Heart left ventricle (tissue), 16 donors: ENCODE measurements around the gene RASGEF1B. TPM values are rescaled to one million over a fixed set of nuclear protein-coding genes. Genes with fewer than 3 reads are reported as not detected.
"Not testable (repeated sequence)": the region's sequence is repeated elsewhere in the genome, so short reads cannot be mapped to it uniquely, and the experiment has no call there.

Source experiments
- ATAC-seq, 4 donors: fragments of 200-7000 bp; cut with Tn5 transposase; one replicate each; pipeline ENCODE4 v1.9.1; 2020 to 2022; ENCODE audit warnings: moderate library complexity in 4 of 4, mild to moderate bottlenecking in 3 of 4, moderate number of reproducible peaks in 1 of 4
- DNase-seq, 5 donors: peaks; one replicate each; pipeline ENCODE4 v3.0.0-alpha.2; 2020
- H3K27ac ChIP-seq, 12 donors: fragments of 200-600 bp; sonication (generic) in 4 of 12; one replicate each; pipeline versions ENCODE4 v1.5.0 to v1.8.0; 2016 to 2022; ENCODE audit warnings: mild to moderate bottlenecking in 2 of 12
- H3K27me3 ChIP-seq, 9 donors: fragments of 200-600 bp; sonication (generic) in 2 of 9; one replicate each; pipeline versions ENCODE4 v1.5.1 to v1.8.0; 2016 to 2022; ENCODE audit warnings: mild to moderate bottlenecking in 3 of 9
- H3K36me3 ChIP-seq, 9 donors: fragments of 200-600 bp; sonication (generic) in 2 of 9; one replicate each; pipeline versions ENCODE4 v1.5.0 to v1.8.0; 2018 to 2022; ENCODE audit warnings: mild to moderate bottlenecking in 2 of 9
- H3K4me1 ChIP-seq, 12 donors: fragments of 200-600 bp; sonication (generic) in 4 of 12; one replicate each; pipeline versions ENCODE4 v1.5.0 to v1.8.0; 2016 to 2022; ENCODE audit warnings: mild to moderate bottlenecking in 3 of 12
- H3K4me3 ChIP-seq, 12 donors: fragments of 200-600 bp; sonication (generic) in 4 of 12; one replicate each; pipeline versions ENCODE4 v1.5.0 to v1.8.0; 2017 to 2022; ENCODE audit warnings: mild to moderate bottlenecking in 9 of 12, moderate library complexity in 4 of 12
- H3K9me3 ChIP-seq, 12 donors: fragments of 200-600 bp; sonication (generic) in 4 of 12; one replicate each; pipeline versions ENCODE4 v1.5.0 to v1.8.0; 2016 to 2022; ENCODE audit warnings: mild to moderate bottlenecking in 1 of 12
- POLR2A ChIP-seq, 2 donors: fragments of 450-650 bp; IDR thresholded peaks; one replicate each; pipeline ENCODE4 v1.6.1; 2017; ENCODE audit warnings: antibody characterized with exemption in 2 of 2, mild to moderate bottlenecking in 2 of 2, moderate library complexity in 2 of 2
- WGBS, 4 donors: extraction: QIAGEN DNeasy Blood & Tissue Kit in 2 of 4; methylation state at CpG; one replicate each; pipeline versions ENCODE4 v1.1.5 to v1.1.7; 2013 to 2018; 5-methylcytosine and 5-hydroxymethylcytosine counted together
- intact Hi-C, 10 donors: fragments of 100-400 bp; cut with DNase I; formaldehyde crosslinking; loops; one replicate each; pipeline versions ENCODE4 v1.11.1 to v1.14.2; 2022
- polyA plus RNA-seq, 2 donors: library from polyadenylated mRNA; stranded (reverse); fragments of 200-250 nt; gene quantifications; one replicate each; pipeline ENCODE4 v1.2.3, GENCODE V29; 2013
- total RNA-seq, 9 donors: library from RNA; depleted of rRNA in 2 of 9; stranded (reverse); fragments of >200 nt in 2 of 9; fragmentation: NEBNext Ultra II Directional in 3 of 9; extraction: Animal tissue kit (Norgen Biotek cat#: 25700) in 3 of 9; gene quantifications; one replicate each; pipeline versions ENCODE4 v1.1.0 to v1.2.4, GENCODE V29; 2016 to 2023
- TF ChIP-seq, protein P1 (sequence below), 12 donors: fragments of 200-600 bp; sonication (generic) in 4 of 12; IDR thresholded peaks; one replicate each; pipeline versions ENCODE4 v1.5.0 to v1.8.0; 2018 to 2022; ENCODE audit warnings: antibody characterized with exemption in 12 of 12, mild to moderate bottlenecking in 5 of 12
- donor health status: ischemic (EF 13 %, LVEDD 7.1; RV severe dilation, severe dysfunction).
- donor health status: healthy with polysubstance abuse.
- donor health status: DM: no; HTN: yes; CAD: no.
- donor health status: DM: no; HTN: no; CAD: no.
- donor health status: ischemic (EF 25% LVEDD 6.9; RV normal size, moderate dysfunction).
- donor health status: ischemic (EF 25% LVEDD 5.7; RV mildly dilated, moderate dysfunction).
- donor health status: healthy.
- donor health status: DM: yes; HTN: yes; CAD: no.
- donor health status: ischemic (EF 35%, LVEDD 5.7; RV mildly dilated, moderate dysfunction).
- donor health status: nonischemic (EF 11% LVEDD 7.7; RV severe dilation, severe dysfunction).
- donor health status: DM: yes; HTN: yes; CAD: no.
- donor health status: PGD.
- donor health status: ischemic (EF 29% LVEDD 5.4; RV normal size, mild dysfunction).
- donor health status: nonischemic (EF 23%, LVEDD 6.1; RV moderate dilation, normal function).

Gene RASGEF1B
- total and polyA plus RNA-seq, 11 donors: 1.5 to 11.9 (median 2.9) TPM

DNA sequence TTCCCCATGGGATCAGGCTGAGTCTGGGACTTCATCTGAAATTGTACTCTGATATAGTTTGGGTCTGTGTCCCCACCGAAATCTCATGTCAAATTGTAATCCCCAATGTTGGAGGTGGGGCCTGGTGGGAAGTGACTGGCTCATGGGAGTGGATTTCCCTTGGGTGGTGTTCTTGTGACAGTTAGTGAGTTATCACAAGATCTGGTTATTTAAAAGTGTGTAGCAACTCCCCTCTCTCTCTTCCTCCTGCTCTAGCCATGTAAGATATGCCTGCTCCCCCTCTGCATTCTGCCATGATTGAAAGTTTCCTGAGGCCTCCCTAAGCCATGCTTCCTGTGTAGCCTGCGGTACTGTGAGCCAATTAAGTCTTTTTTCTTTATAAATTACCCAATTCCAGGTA lies 61.0 kb downstream of the RASGEF1B start:
- Histone ChIP-seq H3K4me1 (peaks cover 0 to 7% (median 0%) of the 10 kb centered on the region in 12 donors), H3K4me3 (no peak overlapping the region), H3K27ac (no peak overlapping the region), H3K9me3 (no peaks in the 10 kb centered on the region), H3K27me3 (no peaks in the 10 kb centered on the region), H3K36me3 (no peaks in the 10 kb centered on the region)
- intact Hi-C loops: no loop called here
- no peak for ATAC-seq
- TF ChIP-seq, protein P1, sequence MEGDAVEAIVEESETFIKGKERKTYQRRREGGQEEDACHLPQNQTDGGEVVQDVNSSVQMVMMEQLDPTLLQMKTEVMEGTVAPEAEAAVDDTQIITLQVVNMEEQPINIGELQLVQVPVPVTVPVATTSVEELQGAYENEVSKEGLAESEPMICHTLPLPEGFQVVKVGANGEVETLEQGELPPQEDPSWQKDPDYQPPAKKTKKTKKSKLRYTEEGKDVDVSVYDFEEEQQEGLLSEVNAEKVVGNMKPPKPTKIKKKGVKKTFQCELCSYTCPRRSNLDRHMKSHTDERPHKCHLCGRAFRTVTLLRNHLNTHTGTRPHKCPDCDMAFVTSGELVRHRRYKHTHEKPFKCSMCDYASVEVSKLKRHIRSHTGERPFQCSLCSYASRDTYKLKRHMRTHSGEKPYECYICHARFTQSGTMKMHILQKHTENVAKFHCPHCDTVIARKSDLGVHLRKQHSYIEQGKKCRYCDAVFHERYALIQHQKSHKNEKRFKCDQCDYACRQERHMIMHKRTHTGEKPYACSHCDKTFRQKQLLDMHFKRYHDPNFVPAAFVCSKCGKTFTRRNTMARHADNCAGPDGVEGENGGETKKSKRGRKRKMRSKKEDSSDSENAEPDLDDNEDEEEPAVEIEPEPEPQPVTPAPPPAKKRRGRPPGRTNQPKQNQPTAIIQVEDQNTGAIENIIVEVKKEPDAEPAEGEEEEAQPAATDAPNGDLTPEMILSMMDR (IDR thresholded peaks at IDR 0.05): no peak
- no peak for TF ChIP-seq POLR2A (IDR thresholded peaks at IDR 0.05)
- WGBS, 4 donors: 54 to 68% (median 63%) methylated on average over 2 of the region's 2 CpGs
- DNase-seq: no peak

DNA sequence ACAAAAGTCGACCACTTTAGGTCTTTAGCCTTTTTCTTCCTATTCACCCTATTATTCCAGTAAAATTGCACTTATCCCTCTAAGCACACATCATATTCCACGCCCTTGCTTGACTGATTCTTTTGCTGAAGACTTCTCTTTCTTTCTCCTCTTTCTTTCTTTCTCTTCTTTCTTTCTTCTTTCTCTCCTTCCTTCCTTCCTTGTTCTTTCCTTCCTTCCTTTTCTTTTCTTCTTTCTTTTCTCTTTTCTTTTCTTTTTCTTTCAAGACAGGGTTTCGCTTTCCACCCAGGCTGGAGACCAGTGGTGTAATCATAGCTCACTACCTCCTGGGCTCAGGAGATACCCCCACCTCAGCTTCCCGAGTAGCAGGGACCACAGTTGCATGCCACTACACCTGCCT lies 61.9 kb downstream of the RASGEF1B start:
- no peak overlapping the region for H3K27ac ChIP-seq
- DNase-seq (no peak), ATAC-seq (no peak)
- no peaks in the 10 kb centered on the region for H3K9me3 ChIP-seq
- peaks cover 0 to 10% (median 0%) of the 10 kb centered on the region in 12 donors for H3K4me1 ChIP-seq
- 88 to 93% (median 90%) methylated on average over 4 of the region's 4 CpGs for WGBS, 4 donors
- intact Hi-C loops: loop anchor here (5.0 to 10.0 kb wide), 8 partner anchors 47 to 857 kb away; no protein-coding TSS in a partner anchor
- no peak overlapping the region for H3K4me3 ChIP-seq
- H3K27me3 ChIP-seq: peaks cover 0 to 1% (median 0%) of the 10 kb centered on the region in 9 donors
- TF ChIP-seq, protein P1 (IDR thresholded peaks at IDR 0.05): no peak
- TF ChIP-seq POLR2A (IDR thresholded peaks at IDR 0.05): no peak
- no peaks in the 10 kb centered on the region for H3K36me3 ChIP-seq

DNA sequence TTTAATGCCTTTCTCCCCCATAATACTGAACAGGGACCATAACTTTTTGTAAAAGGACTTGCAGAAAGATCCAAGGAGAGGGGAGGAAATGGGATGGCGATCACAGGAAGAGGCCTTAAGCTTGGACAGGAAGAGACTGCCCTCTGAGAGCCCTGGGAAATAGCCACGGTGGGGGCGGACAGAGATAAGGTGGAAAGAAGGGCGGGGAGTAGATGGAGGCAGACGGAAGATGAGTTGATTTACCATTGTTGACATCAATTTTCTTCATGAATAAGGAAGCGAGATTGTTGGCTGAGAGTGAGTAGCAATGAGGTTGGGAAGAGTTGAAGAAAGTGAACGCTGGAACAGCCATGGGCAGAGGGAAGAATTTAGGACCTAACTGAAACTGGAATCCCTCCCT lies 63.4 kb downstream of the RASGEF1B start:
- Histone ChIP-seq H3K36me3 (no peaks in the 10 kb centered on the region), H3K9me3 (no peaks in the 10 kb centered on the region), H3K4me1 (peaks cover 0 to 10% (median 0%) of the 10 kb centered on the region in 12 donors), H3K27me3 (peaks cover 0 to 3% (median 0%) of the 10 kb centered on the region in 9 donors), H3K27ac (no peak overlapping the region), H3K4me3 (no peak overlapping the region)
- WGBS, 4 donors: 51 to 62% (median 59%) methylated on average over 7 of the region's 7 CpGs
- TF ChIP-seq POLR2A (IDR thresholded peaks at IDR 0.05): no peak
- TF ChIP-seq, protein P1 (IDR thresholded peaks at IDR 0.05): no peak
- ATAC-seq (no peak), DNase-seq (no peak)
- intact Hi-C loops: loop anchor here (5.0 to 10.0 kb wide), 8 partner anchors 49 to 859 kb away; no protein-coding TSS in a partner anchor

DNA sequence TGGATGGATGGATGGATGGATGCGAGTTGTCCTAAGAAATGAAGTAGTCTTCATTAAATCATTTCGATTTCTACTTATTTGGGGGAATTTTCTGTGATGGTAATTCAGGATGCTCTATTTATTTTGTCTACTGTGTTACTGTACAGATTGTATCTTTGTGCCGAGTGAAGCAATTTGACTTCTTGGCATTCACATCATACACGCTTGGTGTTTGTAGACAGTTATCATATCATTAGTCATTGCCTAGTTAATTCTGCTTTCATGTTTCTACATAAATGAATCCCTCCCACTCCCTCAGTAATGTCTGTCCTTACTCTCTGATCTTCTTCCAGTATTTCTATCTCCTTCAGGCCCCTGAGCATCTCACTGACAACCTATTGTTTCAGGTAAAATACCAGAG lies 64.0 kb downstream of the RASGEF1B start:
- H3K27me3 ChIP-seq: peaks cover 0 to 3% (median 0%) of the 10 kb centered on the region in 9 donors
- DNase-seq: no peak
- peaks cover 0 to 10% (median 0%) of the 10 kb centered on the region in 12 donors for H3K4me1 ChIP-seq
- 85 to 89% (median 87%) methylated on average over 4 of the region's 4 CpGs for WGBS, 4 donors
- TF ChIP-seq POLR2A (IDR thresholded peaks at IDR 0.05): no peak
- TF ChIP-seq, protein P1 (IDR thresholded peaks at IDR 0.05): no peak
- no peaks in the 10 kb centered on the region for H3K9me3 ChIP-seq
- no peak for ATAC-seq
- no peaks in the 10 kb centered on the region for H3K36me3 ChIP-seq
- no peak overlapping the region for H3K27ac ChIP-seq
- no peak overlapping the region for H3K4me3 ChIP-seq
- intact Hi-C loops: loop anchor here (2.0 to 10.0 kb wide), 11 partner anchors 50 to 861 kb away; no protein-coding TSS in a partner anchor

DNA sequence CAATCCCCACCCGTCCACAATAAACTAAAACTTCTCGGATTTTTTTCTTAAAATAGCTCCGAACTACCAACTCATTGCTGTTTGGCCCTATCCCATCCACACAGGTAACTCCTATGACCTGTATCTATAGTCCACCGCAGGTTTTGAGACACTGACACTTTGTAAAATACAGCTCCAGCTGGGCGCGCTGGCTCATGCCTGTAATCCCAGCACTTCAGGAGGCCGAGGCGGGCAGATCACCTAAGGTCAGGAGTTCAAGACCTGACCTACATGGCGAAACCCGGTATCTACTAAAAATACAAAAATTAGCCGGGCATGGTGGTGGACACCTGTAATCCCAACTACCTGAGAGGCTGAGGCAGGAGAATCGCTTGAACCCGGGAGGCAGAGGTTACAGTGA lies 65.2 kb downstream of the RASGEF1B start:
- H3K27me3 ChIP-seq, DNase-seq, H3K36me3 ChIP-seq, H3K9me3 ChIP-seq, H3K27ac ChIP-seq, ATAC-seq, H3K4me3 ChIP-seq: not testable (repeated sequence)
- intact Hi-C loops: loop anchor here (1.0 to 10.0 kb wide), 12 partner anchors 51 to 862 kb away; no protein-coding TSS in a partner anchor
- peaks cover 0 to 10% (median 0%) of the 10 kb centered on the region in 12 donors for H3K4me1 ChIP-seq
- WGBS, 4 donors: 80 to 87% (median 82%) methylated on average over 13 of the region's 13 CpGs
